ENCODE measurements around the gene TBC1D20. TPM values are rescaled to one million over a fixed set of nuclear protein-coding genes. Genes with fewer than 3 reads are reported as not detected.

Gene TBC1D20
- total RNA-seq, 1 experiment from 2014 or later: 24.2 TPM

- BruUV-seq (replicated peaks): no TSS peak
- Histone ChIP-seq H3K27ac (ENCODE audit: low read length) (no peak overlapping the region), H3K9ac (ENCODE audit: low read length) (no peak overlapping the region), H4K20me1 (ENCODE audit: low read length) (no peaks in the 10 kb centered on the region), H3K36me3 (ENCODE audit: low read depth, low read length) (peaks cover 19% of the 10 kb centered on the region; the same call in 1 of the 2 replicates), H3K4me2 (ENCODE audit: low read length) (no peak overlapping the region), H3K27me3 (ENCODE audit: low read length) (no peaks in the 10 kb centered on the region), H3K9me3 (ENCODE audit: low read length) (no peaks in the 10 kb centered on the region), H2AFZ (ENCODE audit: low read length) (no peak overlapping the region), H3K4me3 (ENCODE audit: low read length) (no peak overlapping the region), H3K4me1 (ENCODE audit: insufficient read depth, low read length) (no peaks in the 10 kb centered on the region), H3F3A (ENCODE audit: low read length, unreplicated experiment) (no peaks in the 10 kb centered on the region), H3K9me2 (replicated peaks; ENCODE audit: low read length) (no peaks in the 10 kb centered on the region), H3K79me2 (ENCODE audit: low read length) (no peaks in the 10 kb centered on the region)
- ATAC-seq: no peak
- no peak for DNase-seq
- CTCF ChIA-PET: no interaction called here
- POLR2A ChIA-PET (ENCODE audit: unreplicated experiment): no interaction called here
- TF ChIP-seq EZH2phosphoT487 (IDR thresholded peaks at IDR 0.05; ENCODE audit: borderline replicate concordance, low read length) (no peak), CTCF (conservative IDR thresholded peaks at IDR 0.05; ENCODE audit: low read depth, low read length) (no peak), EZH2 (IDR thresholded peaks at IDR 0.05; ENCODE audit: low read length, unreplicated experiment) (no peak)
- intact Hi-C loops (cut with micrococcal nuclease): no loop called here
Observed at GRCh38 chr20:475463-476357, 13.4 kb upstream of the TBC1D20 start.

- Histone ChIP-seq H3K4me3 (ENCODE audit: low read length) (no peak overlapping the region), H3K9ac (ENCODE audit: low read length) (no peak overlapping the region), H3K79me2 (ENCODE audit: low read length) (no peaks in the 10 kb centered on the region), H3K4me2 (ENCODE audit: low read length) (no peak overlapping the region), H3K9me2 (replicated peaks; ENCODE audit: low read length) (no peaks in the 10 kb centered on the region), H3K27me3 (ENCODE audit: low read length) (no peaks in the 10 kb centered on the region), H3F3A (ENCODE audit: low read length, unreplicated experiment) (no peaks in the 10 kb centered on the region), H3K36me3 (ENCODE audit: low read depth, low read length) (peaks cover 16% of the 10 kb centered on the region; the same call in 1 of the 2 replicates), H3K9me3 (ENCODE audit: low read length) (no peaks in the 10 kb centered on the region; the same call in 1 of the 2 replicates), H3K4me1 (ENCODE audit: insufficient read depth, low read length) (no peaks in the 10 kb centered on the region), H2AFZ (ENCODE audit: low read length) (no peak overlapping the region), H3K27ac (ENCODE audit: low read length) (no peak overlapping the region), H4K20me1 (ENCODE audit: low read length) (no peaks in the 10 kb centered on the region)
- no TSS peak for BruUV-seq (replicated peaks)
- ChIA-PET POLR2A (ENCODE audit: unreplicated experiment) (no interaction called here), CTCF (no interaction called here)
- intact Hi-C loops (cut with micrococcal nuclease): no loop called here
- DNase-seq: no peak
- TF ChIP-seq EZH2phosphoT487 (IDR thresholded peaks at IDR 0.05; ENCODE audit: borderline replicate concordance, low read length): no peak
- no peak for TF ChIP-seq EZH2 (IDR thresholded peaks at IDR 0.05; ENCODE audit: low read length, unreplicated experiment)
- TF ChIP-seq CTCF (conservative IDR thresholded peaks at IDR 0.05; ENCODE audit: low read depth, low read length): no peak
- no peak for ATAC-seq
Observed at GRCh38 chr20:474581-474980, 12.2 kb upstream of the TBC1D20 start.

GRCh38 chr20:472889-473292, 10.6 kb upstream of the TBC1D20 start:
- CTCF ChIA-PET: no interaction called here
- Histone ChIP-seq H4K20me1 (ENCODE audit: low read length) (no peaks in the 10 kb centered on the region), H3F3A (ENCODE audit: low read length, unreplicated experiment) (no peaks in the 10 kb centered on the region), H3K4me3 (ENCODE audit: low read length) (no peak overlapping the region), H3K9me2 (replicated peaks; ENCODE audit: low read length) (no peaks in the 10 kb centered on the region), H3K36me3 (ENCODE audit: low read depth, low read length) (peaks cover 7% of the 10 kb centered on the region; the same call in 1 of the 2 replicates), H3K27ac (ENCODE audit: low read length) (no peak overlapping the region), H3K4me2 (ENCODE audit: low read length) (no peak overlapping the region), H3K9me3 (ENCODE audit: low read length) (no peaks in the 10 kb centered on the region; the same call in 1 of the 2 replicates), H2AFZ (ENCODE audit: low read length) (no peak overlapping the region), H3K27me3 (ENCODE audit: low read length) (no peaks in the 10 kb centered on the region), H3K9ac (ENCODE audit: low read length) (no peak overlapping the region), H3K79me2 (ENCODE audit: low read length) (no peaks in the 10 kb centered on the region), H3K4me1 (ENCODE audit: insufficient read depth, low read length) (no peaks in the 10 kb centered on the region)
- BruUV-seq (replicated peaks): no TSS peak
- no peak for TF ChIP-seq EZH2phosphoT487 (IDR thresholded peaks at IDR 0.05; ENCODE audit: borderline replicate concordance, low read length)
- no peak for TF ChIP-seq CTCF (conservative IDR thresholded peaks at IDR 0.05; ENCODE audit: low read depth, low read length)
- TF ChIP-seq EZH2 (IDR thresholded peaks at IDR 0.05; ENCODE audit: low read length, unreplicated experiment): no peak
- DNase-seq (no peak), ATAC-seq (no peak)
- intact Hi-C loops (cut with micrococcal nuclease): no loop called here
- POLR2A ChIA-PET (ENCODE audit: unreplicated experiment): no interaction called here
